HepG2 (cell line): Measurements from ENCODE around the gene TRIM8. TPM values are rescaled to one million over a fixed set of nuclear protein-coding genes. Genes with fewer than 3 reads are reported as not detected.

Experiments
- ASH2L ChIP-seq: fragments of 300-600, 200-600 bp; sonication (generic); IDR thresholded peaks from 2 replicates; pipeline ENCODE4 v1.7.0; 2017; ENCODE audit warnings: low read depth, mild to moderate bottlenecking, moderate library complexity, mixed read lengths, low read length; ENCODE audit not compliant: insufficient read length
- CREM ChIP-seq, 2 experiments: sonication (generic) in 1 of 2; formaldehyde crosslinking in 1 of 2; IDR thresholded peaks; 2 replicates each; pipeline versions ENCODE4 v1.4.0 to v1.6.1; 2016 to 2020; ENCODE audit warnings: antibody characterized with exemption in 1 of 2, mild to moderate bottlenecking in 1 of 2, missing genetic modification reagents in 1 of 2
- DNMT1 ChIP-seq: sonication (generic); formaldehyde crosslinking; IDR thresholded peaks from 2 replicates; pipeline ENCODE4 v1.5.1; 2020; ENCODE audit warnings: mild to moderate bottlenecking, missing genetic modification reagents
- FOXA1 ChIP-seq, 2 experiments: fragments of 450-650 bp in 1 of 2; sonication (generic) in 1 of 2; formaldehyde crosslinking in 1 of 2; IDR thresholded peaks; 2 replicates each; pipeline versions ENCODE4 v1.4.0 to v1.6.1; 2016 to 2020; ENCODE audit warnings: missing genetic modification reagents in 1 of 2
- KAT2B ChIP-seq: fragments of 150-350 bp; IDR thresholded peaks from 2 replicates; pipeline ENCODE4 v1.6.1; 2014; ENCODE audit warnings: low read depth, low read length, borderline replicate concordance
- MED13 ChIP-seq: sonication (generic); formaldehyde crosslinking; IDR thresholded peaks from 2 replicates; pipeline ENCODE4 v1.5.0; 2020; ENCODE audit warnings: missing genetic modification reagents
- NCOA5 ChIP-seq: sonication (generic); formaldehyde crosslinking; IDR thresholded peaks from 2 replicates; pipeline ENCODE4 v1.4.0; 2020; ENCODE audit warnings: missing genetic modification reagents
- NR3C1 ChIP-seq: sonication (generic); formaldehyde crosslinking; IDR thresholded peaks from 2 replicates; pipeline ENCODE4 v1.4.0; 2020; ENCODE audit warnings: missing genetic modification reagents
- PAWR ChIP-seq: sonication (generic); formaldehyde crosslinking; IDR thresholded peaks from 2 replicates; pipeline ENCODE4 v1.4.0; 2020; ENCODE audit warnings: missing genetic modification reagents, mild to moderate bottlenecking, borderline replicate concordance
- SP5 ChIP-seq: IDR thresholded peaks from 2 replicates; pipeline ENCODE4 v1.6.1; 2016; ENCODE audit warnings: low read depth, borderline replicate concordance
- U2AF2 ChIP-seq: fragments of 200-400 bp; formaldehyde crosslinking; IDR thresholded peaks from 2 replicates; pipeline ENCODE4 v1.6.1; 2017; ENCODE audit warnings: low read depth, mild to moderate bottlenecking, low read length
- ZBTB20 ChIP-seq: sonication (generic); formaldehyde crosslinking; IDR thresholded peaks from 2 replicates; pipeline ENCODE4 v1.8.1; 2023; ENCODE audit warnings: missing genetic modification reagents, low read depth, mild to moderate bottlenecking, borderline replicate concordance
- ZBTB42 ChIP-seq: sonication (generic); formaldehyde crosslinking; IDR thresholded peaks from 2 replicates; pipeline ENCODE4 v1.5.0; 2020; ENCODE audit warnings: mild to moderate bottlenecking, missing genetic modification reagents
- ZNF101 ChIP-seq: sonication (generic); formaldehyde crosslinking; IDR thresholded peaks from 2 replicates; pipeline ENCODE4 v1.4.0; 2020; ENCODE audit warnings: mild to moderate bottlenecking, low read depth, missing genetic modification reagents, borderline replicate concordance
- ZNF30 ChIP-seq: sonication (generic); formaldehyde crosslinking; IDR thresholded peaks from 2 replicates; pipeline ENCODE4 v1.5.0; 2020; ENCODE audit warnings: mild to moderate bottlenecking, missing genetic modification reagents
- ZNF354B ChIP-seq: sonication (generic); formaldehyde crosslinking; IDR thresholded peaks from 2 replicates; pipeline ENCODE4 v1.8.0; 2022; ENCODE audit warnings: mild to moderate bottlenecking, missing genetic modification reagents
- ZNF382 ChIP-seq: sonication (generic); formaldehyde crosslinking; IDR thresholded peaks from 2 replicates; pipeline ENCODE4 v1.5.0; 2020; ENCODE audit warnings: missing genetic modification reagents, mild to moderate bottlenecking, borderline replicate concordance
- ZNF543 ChIP-seq: sonication (generic); formaldehyde crosslinking; IDR thresholded peaks from 2 replicates; pipeline ENCODE4 v1.4.0; 2020; ENCODE audit warnings: mild to moderate bottlenecking, missing genetic modification reagents
- ZNF567 ChIP-seq: sonication (generic); formaldehyde crosslinking; IDR thresholded peaks from 2 replicates; pipeline ENCODE4 v1.8.1; 2023; ENCODE audit warnings: mild to moderate bottlenecking, missing genetic modification reagents, borderline replicate concordance
- ZNF768 ChIP-seq: sonication (generic); formaldehyde crosslinking; IDR thresholded peaks from 2 replicates; pipeline ENCODE4 v1.4.0; 2020; ENCODE audit warnings: missing genetic modification reagents
- polyA plus RNA-seq, 8 experiments: library from polyadenylated mRNA; depleted of rRNA in 3 of 8; stranded (reverse) in 7 of 8; unstranded in 1 of 8; fragments of >200 nt; fragmentation: Illumina TruSeq in 4 of 8; extraction: Trizol in 4 of 8; gene quantifications; 2 replicates each; pipeline versions ENCODE4 v1.2.1 to v1.2.3, GENCODE V29; 2011 to 2016; ENCODE audit warnings: low read depth in 4 of 8, missing spikeins in 1 of 8, mixed read lengths in 1 of 8; ENCODE audit not compliant: insufficient read depth in 1 of 8
- total RNA-seq, 5 experiments: library from RNA; depleted of rRNA; stranded (reverse); fragments of >200 nt; fragmentation: Illumina TruSeq; extraction: Trizol; gene quantifications; 2 replicates each; pipeline ENCODE4 v1.2.3, GENCODE V29; 2016; ENCODE audit warnings: low read depth in 1 of 5
- TF ChIP-seq, protein P1 (sequence below): sonication (generic); formaldehyde crosslinking; IDR thresholded peaks from 2 replicates; pipeline ENCODE4 v1.5.0; 2020; ENCODE audit warnings: mild to moderate bottlenecking, missing genetic modification reagents, borderline replicate concordance
- TF ChIP-seq, protein P2 (sequence below): sonication (generic); formaldehyde crosslinking; IDR thresholded peaks from 2 replicates; pipeline ENCODE4 v1.8.1; 2023; ENCODE audit warnings: mild to moderate bottlenecking, inconsistent platforms, moderate library complexity, missing genetic modification reagents, borderline replicate concordance
- TF ChIP-seq, protein P3 (sequence below): sonication (generic); formaldehyde crosslinking; conservative IDR thresholded peaks from 2 replicates; pipeline ENCODE4 v1.5.0; 2020; ENCODE audit warnings: missing genetic modification reagents

Gene TRIM8
- total and polyA plus RNA-seq, 2 of the 13 experiments (the other 11 are each of a cell fraction or from before 2014, with no cell fraction given) = 38.9 to 66.5 TPM

DNA sequence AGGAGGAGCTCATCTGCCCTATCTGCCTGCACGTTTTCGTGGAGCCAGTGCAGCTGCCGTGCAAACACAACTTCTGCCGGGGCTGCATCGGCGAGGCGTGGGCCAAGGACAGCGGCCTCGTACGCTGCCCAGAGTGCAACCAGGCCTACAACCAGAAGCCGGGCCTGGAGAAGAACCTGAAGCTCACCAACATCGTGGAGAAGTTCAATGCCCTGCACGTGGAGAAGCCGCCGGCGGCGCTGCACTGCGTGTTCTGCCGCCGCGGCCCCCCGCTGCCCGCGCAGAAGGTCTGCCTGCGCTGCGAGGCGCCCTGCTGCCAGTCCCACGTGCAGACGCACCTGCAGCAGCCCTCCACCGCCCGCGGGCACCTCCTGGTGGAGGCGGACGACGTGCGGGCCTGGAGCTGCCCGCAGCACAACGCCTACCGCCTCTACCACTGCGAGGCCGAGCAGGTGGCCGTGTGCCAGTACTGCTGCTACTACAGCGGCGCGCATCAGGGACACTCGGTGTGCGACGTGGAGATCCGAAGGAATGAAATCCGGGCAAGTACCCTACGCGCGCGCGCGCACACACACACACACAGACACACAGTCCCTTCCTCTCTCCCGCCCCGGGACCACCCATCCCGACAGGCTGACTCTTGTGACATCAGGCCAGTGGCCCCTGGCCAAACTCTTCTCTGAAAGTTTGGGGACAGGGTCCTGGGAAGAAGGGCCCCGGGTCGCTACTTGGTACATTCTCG, 538 bp downstream of the TRIM8 start (continued):
- TF ChIP-seq ZBTB20 (no peak), ZNF101 (CRISPR knock-in tag) (peak; percentile 94; the same call in 1 of the 2 replicates), ZNF768 (CRISPR knock-in tag) (peak; percentile 70), DNMT1 (peak; percentile 83; the same call in 1 of the 2 replicates), SP5 (peak; percentile 47; the same call in 1 of the 2 replicates), ASH2L (no peak), KAT2B (no peak), NCOA5 (CRISPR knock-in tag) (no peak), ZNF30 (CRISPR knock-in tag) (peak; percentile 92), MED13 (CRISPR knock-in tag) (peak; percentile 86; the same call in 1 of the 2 replicates), PAWR (CRISPR knock-in tag) (no peak), ZNF543 (peak; percentile 59), ZBTB42 (CRISPR knock-in tag) (peak; percentile 86; the same call in 1 of the 2 replicates), NR3C1 (CRISPR knock-in tag) (no peak), CREM (IDR thresholded peaks at IDR 0.05) (no peak), CREM (CRISPR knock-in tag; IDR thresholded peaks at IDR 0.05) (no peak), ZNF382 (CRISPR knock-in tag) (no peak), ZNF567 (CRISPR knock-in tag) (no peak), FOXA1 (IDR thresholded peaks at IDR 0.05) (no peak), FOXA1 (CRISPR knock-in tag; IDR thresholded peaks at IDR 0.05) (no peak; the same call in 1 of the 2 replicates), U2AF2 (no peak), ZNF354B (CRISPR knock-in tag) (peak; percentile 91; the same call in 1 of the 2 replicates)
- TF ChIP-seq, protein P1, sequence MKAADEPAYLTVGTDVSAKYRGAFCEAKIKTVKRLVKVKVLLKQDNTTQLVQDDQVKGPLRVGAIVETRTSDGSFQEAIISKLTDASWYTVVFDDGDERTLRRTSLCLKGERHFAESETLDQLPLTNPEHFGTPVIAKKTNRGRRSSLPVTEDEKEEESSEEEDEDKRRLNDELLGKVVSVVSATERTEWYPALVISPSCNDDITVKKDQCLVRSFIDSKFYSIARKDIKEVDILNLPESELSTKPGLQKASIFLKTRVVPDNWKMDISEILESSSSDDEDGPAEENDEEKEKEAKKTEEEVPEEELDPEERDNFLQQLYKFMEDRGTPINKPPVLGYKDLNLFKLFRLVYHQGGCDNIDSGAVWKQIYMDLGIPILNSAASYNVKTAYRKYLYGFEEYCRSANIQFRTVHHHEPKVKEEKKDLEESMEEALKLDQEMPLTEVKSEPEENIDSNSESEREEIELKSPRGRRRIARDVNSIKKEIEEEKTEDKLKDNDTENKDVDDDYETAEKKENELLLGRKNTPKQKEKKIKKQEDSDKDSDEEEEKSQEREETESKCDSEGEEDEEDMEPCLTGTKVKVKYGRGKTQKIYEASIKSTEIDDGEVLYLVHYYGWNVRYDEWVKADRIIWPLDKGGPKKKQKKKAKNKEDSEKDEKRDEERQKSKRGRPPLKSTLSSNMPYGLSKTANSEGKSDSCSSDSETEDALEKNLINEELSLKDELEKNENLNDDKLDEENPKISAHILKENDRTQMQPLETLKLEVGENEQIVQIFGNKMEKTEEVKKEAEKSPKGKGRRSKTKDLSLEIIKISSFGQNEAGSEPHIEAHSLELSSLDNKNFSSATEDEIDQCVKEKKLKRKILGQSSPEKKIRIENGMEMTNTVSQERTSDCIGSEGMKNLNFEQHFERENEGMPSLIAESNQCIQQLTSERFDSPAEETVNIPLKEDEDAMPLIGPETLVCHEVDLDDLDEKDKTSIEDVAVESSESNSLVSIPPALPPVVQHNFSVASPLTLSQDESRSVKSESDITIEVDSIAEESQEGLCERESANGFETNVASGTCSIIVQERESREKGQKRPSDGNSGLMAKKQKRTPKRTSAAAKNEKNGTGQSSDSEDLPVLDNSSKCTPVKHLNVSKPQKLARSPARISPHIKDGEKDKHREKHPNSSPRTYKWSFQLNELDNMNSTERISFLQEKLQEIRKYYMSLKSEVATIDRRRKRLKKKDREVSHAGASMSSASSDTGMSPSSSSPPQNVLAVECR (CRISPR knock-in tag) = peak; percentile 75
- TF ChIP-seq, protein P2, sequence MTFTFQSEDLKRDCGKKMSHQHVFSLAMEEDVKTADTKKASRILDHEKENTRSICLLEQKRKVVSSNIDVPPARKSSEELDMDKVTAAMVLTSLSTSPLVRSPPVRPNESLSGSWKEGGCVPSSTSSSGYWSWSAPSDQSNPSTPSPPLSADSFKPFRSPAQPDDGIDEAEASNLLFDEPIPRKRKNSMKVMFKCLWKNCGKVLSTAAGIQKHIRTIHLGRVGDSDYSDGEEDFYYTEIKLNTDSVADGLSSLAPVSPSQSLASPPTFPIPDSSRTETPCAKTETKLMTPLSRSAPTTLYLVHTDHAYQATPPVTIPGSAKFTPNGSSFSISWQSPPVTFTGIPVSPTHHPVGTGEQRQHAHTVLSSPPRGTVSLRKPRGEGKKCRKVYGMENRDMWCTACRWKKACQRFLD (CRISPR knock-in tag) = peak; percentile 86; the same call in 1 of the 2 replicates
- TF ChIP-seq, protein P3, sequence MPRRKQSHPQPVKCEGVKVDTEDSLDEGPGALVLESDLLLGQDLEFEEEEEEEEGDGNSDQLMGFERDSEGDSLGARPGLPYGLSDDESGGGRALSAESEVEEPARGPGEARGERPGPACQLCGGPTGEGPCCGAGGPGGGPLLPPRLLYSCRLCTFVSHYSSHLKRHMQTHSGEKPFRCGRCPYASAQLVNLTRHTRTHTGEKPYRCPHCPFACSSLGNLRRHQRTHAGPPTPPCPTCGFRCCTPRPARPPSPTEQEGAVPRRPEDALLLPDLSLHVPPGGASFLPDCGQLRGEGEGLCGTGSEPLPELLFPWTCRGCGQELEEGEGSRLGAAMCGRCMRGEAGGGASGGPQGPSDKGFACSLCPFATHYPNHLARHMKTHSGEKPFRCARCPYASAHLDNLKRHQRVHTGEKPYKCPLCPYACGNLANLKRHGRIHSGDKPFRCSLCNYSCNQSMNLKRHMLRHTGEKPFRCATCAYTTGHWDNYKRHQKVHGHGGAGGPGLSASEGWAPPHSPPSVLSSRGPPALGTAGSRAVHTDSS (CRISPR knock-in tag) = no peak
